Superior temporal gyrus (tissue), 1 donor: ENCODE data around the gene PIEZO2.

Experiments used
- DNase-seq: peaks from one replicate; pipeline ENCODE4 v3.0.0-alpha.2; 2016; ENCODE audit errors: extremely low spot score

The PIEZO2 gene

GRCh38 chr18:11027862-11028261, 121.5 kb downstream of the PIEZO2 start:
- DNase-seq = no peak

GRCh38 chr18:11025671-11026070, 123.7 kb downstream of the PIEZO2 start:
- DNase-seq = no peak

GRCh38 chr18:11024928-11025669, 124.3 kb downstream of the PIEZO2 start:
- DNase-seq = no peak

GRCh38 chr18:11021477-11021876, 127.9 kb downstream of the PIEZO2 start:
- DNase-seq = no peak

- DNase-seq = no peak
Observed at GRCh38 chr18:11020877-11021414, 128.4 kb downstream of the PIEZO2 start.

GRCh38 chr18:11020161-11020853, 129.1 kb downstream of the PIEZO2 start:
- DNase-seq = no peak

- no peak for DNase-seq
Observed at GRCh38 chr18:11019295-11020105, 129.9 kb downstream of the PIEZO2 start.

- DNase-seq = no peak
Observed at GRCh38 chr18:11009869-11010268, 139.5 kb downstream of the PIEZO2 start.

GRCh38 chr18:11009147-11009546, 140.2 kb downstream of the PIEZO2 start:
- DNase-seq = no peak

GRCh38 chr18:11008505-11008904, 140.9 kb downstream of the PIEZO2 start:
- no peak for DNase-seq

GRCh38 chr18:11005528-11005927, 143.8 kb downstream of the PIEZO2 start:
- no peak for DNase-seq

GRCh38 chr18:11004951-11005350, 144.4 kb downstream of the PIEZO2 start:
- DNase-seq = no peak

GRCh38 chr18:11004294-11004693, 145.1 kb downstream of the PIEZO2 start:
- DNase-seq = no peak

- DNase-seq = no peak
Observed at GRCh38 chr18:11002796-11003195, 146.6 kb downstream of the PIEZO2 start.

GRCh38 chr18:11002277-11002676, 147.1 kb downstream of the PIEZO2 start:
- no peak for DNase-seq

GRCh38 chr18:11000071-11000470, 149.3 kb downstream of the PIEZO2 start:
- no peak for DNase-seq

- no peak for DNase-seq
Observed at GRCh38 chr18:10997885-10998284, 151.5 kb downstream of the PIEZO2 start.

- DNase-seq = no peak
Observed at GRCh38 chr18:10995550-10995949, 153.8 kb downstream of the PIEZO2 start.

GRCh38 chr18:10989486-10989885, 159.9 kb downstream of the PIEZO2 start:
- no peak for DNase-seq

GRCh38 chr18:10985689-10986088, 163.7 kb downstream of the PIEZO2 start:
- DNase-seq = no peak

- no peak for DNase-seq
Observed at GRCh38 chr18:10979411-10979810, 170.0 kb downstream of the PIEZO2 start.

GRCh38 chr18:10977042-10977441, 172.3 kb downstream of the PIEZO2 start:
- no peak for DNase-seq
